ENCODE data around the gene CHST7. TPM values are rescaled to one million over a fixed set of nuclear protein-coding genes. Genes with fewer than 3 reads are reported as not detected.

Gene CHST7
- total and polyA plus RNA-seq, 2 of the 13 experiments (the other 11 are each of a cell fraction or from before 2014, with no cell fraction given) = 2.4 to 5.2 TPM

DNA sequence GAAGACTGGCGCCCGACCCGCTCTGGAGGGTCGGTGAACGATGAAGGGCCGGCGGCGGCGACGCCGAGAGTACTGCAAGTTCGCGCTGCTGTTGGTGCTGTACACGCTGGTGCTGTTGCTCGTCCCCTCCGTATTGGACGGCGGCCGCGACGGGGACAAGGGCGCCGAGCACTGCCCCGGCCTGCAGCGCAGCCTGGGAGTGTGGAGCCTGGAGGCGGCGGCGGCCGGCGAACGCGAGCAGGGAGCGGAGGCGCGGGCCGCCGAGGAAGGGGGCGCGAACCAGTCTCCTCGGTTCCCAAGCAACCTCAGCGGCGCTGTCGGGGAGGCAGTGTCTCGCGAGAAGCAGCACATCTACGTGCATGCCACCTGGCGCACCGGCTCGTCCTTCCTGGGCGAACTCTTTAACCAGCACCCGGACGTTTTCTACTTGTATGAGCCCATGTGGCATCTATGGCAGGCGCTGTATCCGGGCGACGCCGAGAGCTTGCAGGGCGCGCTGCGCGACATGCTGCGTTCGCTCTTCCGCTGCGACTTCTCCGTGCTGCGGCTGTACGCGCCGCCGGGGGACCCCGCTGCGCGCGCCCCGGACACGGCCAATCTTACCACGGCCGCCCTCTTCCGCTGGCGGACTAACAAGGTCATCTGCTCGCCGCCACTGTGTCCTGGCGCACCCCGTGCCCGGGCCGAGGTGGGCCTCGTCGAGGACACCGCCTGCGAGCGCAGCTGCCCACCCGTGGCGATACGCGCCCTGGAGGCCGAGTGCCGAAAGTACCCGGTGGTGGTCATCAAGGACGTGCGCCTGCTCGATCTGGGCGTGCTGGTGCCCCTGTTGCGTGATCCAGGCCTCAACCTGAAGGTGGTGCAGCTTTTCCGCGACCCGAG, 568 bp downstream of the CHST7 start (continued):
- no peak for TF ChIP-seq ZNF318 (CRISPR knock-in tag; IDR thresholded peaks at IDR 0.05)
- 0 out of 2 replicates have a peak, but pooled peaks have one; percentile 13 for TF ChIP-seq ZXDC (CRISPR knock-in tag; IDR thresholded peaks at IDR 0.05)
- TF ChIP-seq MEF2D (CRISPR knock-in tag; IDR thresholded peaks at IDR 0.05) = no peak
- peak; percentile 26; the same call in 1 of the 2 replicates for TF ChIP-seq GATAD1 (CRISPR knock-in tag; IDR thresholded peaks at IDR 0.05)
- TF ChIP-seq ZSCAN30 (CRISPR knock-in tag; IDR thresholded peaks at IDR 0.05) = no peak
- 0 out of 2 replicates have a peak, but pooled peaks have one; percentile 35 for TF ChIP-seq KLF6 (CRISPR knock-in tag; IDR thresholded peaks at IDR 0.05)
- no peak for TF ChIP-seq AGO2 (optimal IDR thresholded peaks at IDR 0.05; ENCODE audit: low read depth, low read length)
- TF ChIP-seq ZNF512 (CRISPR knock-in tag; IDR thresholded peaks at IDR 0.05) = no peak
- no peak for TF ChIP-seq PRPF4 (IDR thresholded peaks at IDR 0.05; ENCODE audit: low read depth, low read length, poor library complexity, severe bottlenecking)
- TF ChIP-seq, protein P1, sequence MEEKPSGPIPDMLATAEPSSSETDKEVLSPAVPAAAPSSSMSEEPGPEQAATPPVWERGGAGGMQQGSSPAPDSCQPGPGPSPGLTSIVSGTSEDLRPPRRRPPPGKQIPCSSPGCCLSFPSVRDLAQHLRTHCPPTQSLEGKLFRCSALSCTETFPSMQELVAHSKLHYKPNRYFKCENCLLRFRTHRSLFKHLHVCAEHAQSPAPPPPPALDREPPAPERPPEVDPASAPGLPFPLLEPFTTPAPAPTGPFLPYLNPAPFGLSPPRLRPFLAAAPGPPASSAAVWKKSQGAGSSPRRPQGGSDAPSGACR (CRISPR knock-in tag; IDR thresholded peaks at IDR 0.05) = 0 out of 2 replicates have a peak, but pooled peaks have one; percentile 54
- 0 out of 2 replicates have a peak, but pooled peaks have one; percentile 20 for TF ChIP-seq KDM2A (CRISPR knock-in tag; IDR thresholded peaks at IDR 0.05; ENCODE audit: borderline replicate concordance, low read depth)
- TF ChIP-seq BCL6 (CRISPR knock-in tag; IDR thresholded peaks at IDR 0.05) = no peak

Data from HepG2 (cell line).